ENCODE data around the gene CRACR2A.

The CRACR2A gene

DNA sequence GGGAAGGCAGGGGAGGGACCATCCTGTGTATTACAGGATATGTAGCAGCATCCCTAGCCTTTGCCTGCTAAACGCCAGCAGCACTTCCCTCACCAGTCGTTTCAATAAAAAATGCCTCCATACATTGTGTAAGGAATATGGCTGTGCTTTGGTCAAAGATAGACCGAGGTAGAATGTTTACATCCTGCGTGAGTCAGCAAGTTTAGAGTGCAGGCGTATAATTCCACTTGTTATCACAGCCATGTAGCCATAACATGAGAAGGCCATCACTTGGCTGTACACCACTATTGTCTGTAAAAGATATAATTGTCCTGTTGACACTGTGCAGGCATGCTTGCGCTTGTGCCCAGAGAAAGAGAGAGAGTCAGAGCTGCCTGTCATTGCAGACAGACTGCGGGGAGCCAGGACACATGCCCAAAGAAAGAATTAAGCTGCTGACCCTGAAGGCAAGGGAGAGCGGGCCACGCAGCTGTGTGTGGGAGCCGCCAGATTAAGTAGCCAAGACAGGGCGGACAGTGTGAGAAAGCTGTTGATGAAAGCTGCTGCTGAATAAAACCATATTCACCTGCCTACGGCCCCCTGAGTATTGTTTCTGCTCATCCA is 68.4 kb downstream of the CRACR2A start:
- no peak for DNase-seq (ENCODE audit: low read depth in 3 of 3)

DNA sequence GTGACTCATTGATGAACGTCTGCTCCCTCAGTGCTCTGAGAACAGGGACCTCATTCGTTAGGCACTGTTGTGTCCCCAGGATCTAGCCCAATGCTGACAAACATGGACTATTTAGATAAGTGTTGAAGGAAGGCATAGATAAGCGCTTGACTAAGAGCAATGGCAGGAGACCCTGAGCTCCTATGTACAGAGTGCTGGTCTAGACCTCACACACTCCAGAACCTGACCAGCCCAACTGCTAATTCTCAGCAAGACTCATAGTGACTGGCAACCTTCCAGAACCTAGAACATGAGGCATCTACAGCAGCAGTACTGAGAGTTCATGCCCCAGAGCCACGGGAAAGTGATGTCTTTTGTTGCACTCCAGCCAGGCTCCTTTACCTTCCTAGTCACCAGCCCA is 69.2 kb downstream of the CRACR2A start:
- no peak for DNase-seq (ENCODE audit: low read depth in 3 of 3)

DNA sequence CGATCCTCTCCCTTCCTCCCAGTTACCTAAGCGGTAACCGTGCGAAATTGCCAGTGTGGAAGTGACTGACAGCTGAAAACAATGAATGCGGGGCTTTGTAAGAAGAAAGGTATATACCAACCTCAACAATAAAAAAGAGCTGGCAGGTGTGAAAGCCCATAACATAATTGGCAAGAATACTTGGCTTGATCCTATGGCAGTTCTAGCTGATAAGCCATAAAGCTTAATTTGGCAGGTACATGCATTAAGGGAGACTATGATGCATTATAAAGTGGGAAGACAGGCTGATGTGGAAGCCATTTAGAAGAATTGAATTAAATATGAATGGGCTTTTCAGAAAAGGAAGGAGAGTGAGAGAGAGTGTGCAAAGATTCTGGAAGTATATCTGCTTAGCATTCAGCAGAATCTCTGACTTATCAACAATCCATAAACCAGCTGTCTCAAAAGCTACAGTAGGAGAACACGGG is 71.3 kb downstream of the CRACR2A start:
- DNase-seq (ENCODE audit: low read depth in 3 of 3) = no peak

DNA sequence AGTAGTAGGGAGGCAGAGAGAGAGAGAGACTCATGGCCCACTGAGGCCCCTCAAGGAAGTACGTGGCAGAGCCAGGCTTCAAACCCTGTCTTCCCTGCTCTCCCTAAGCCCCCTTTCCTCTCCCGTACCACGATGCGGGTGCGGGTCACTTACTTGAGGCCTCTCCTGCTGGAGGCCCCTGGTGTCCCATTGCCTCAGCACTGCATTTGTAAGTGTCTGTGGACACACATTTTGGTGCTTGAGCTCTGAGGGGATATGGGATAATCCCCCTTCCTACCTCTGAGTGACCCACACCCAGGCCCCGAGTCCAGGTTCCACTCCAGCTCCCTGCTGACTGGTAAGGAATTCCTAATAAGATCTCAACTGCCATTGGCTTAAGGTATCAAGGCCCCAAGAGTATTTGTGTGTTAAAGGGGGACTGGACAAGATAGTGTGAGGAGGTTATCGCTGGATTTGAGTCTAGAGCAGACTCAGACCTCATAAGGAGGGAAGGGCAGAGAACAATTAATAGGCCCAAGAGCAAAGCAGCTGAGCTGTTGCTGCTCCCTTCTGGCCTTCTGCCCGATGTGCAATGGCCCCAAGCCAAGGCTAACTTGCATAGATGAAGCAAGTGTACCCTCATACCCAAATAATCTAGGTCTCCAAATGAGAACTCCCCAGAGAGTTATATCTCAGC is 71.9 kb downstream of the CRACR2A start:
- no peak for DNase-seq (ENCODE audit: low read depth in 3 of 3)

DNA sequence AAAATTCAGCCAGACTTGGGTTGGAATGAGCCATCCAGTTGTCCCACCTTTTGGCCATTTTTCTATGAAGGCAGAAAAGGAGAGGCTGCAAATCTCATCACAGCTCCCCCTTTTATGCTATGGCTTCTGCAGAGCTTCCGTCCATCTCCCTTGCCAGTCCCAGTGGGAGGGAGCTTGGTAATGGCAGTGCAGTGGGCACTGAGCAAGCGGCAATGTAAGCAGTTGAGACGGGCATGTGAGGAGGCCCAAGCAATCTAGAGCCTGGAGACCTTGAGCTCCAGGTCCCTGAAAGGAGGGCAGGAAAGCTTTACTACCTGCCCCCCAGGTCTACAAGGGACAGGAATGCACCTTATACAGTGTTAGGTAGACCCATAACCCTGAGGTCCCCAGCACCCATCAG is 73.1 kb downstream of the CRACR2A start:
- DNase-seq (ENCODE audit: low read depth in 3 of 3) = no peak

DNA sequence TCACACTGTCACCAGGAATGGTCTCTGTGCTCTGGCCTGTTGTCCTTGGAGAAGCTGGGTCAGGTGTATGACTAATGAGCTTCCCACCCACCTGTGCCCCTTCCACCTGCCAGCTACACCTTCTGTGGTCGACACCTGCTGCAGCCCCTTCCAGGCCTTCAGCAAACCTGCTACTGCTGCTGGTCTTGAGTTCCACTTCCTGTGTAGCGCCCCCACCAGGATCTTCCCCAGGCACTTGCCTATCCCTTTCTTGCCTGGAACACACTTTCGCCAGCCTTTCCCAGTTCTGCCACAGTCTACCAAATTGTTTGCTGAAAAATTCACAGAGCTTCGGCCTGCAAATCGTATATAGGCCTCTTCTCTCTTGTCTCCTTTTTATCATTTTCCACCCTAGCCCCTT is 75.3 kb downstream of the CRACR2A start:
- no peak for DNase-seq (ENCODE audit: low read depth in 3 of 3)

DNA sequence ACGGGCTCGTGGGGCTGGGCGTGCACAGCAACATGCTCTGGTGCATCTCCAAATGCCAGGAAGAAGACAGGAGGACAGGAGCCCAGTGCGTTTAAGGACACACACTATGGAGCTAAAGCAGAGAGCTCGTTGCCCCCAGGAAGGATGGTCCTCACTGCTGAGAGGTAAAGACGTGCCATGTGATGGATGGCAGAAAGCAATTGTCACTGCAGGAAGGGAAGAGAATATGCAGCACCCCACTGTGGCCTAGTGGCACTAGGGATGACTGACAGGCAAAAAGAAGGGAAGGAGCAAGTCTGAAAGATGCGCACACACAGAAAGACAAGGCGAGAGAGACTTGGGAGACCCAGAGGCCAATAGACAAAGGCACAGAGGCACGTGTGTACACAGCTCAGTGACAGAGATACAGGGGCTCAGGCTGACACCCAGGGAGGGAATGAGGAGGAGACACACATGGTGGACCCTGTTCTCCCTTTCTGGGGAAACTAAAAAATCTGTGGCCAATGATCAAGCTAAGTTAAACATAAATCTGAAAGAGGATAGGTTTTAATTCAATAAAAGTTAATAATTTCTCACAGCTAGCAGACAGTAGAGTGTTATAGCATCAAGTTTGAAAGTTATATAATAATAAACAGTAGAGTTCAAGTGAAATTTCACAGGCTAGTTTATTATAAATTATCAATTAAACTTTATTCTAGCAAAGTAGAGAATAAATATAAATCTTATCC is 78.8 kb downstream of the CRACR2A start:
- no peak for DNase-seq (ENCODE audit: low read depth in 3 of 3)

DNA sequence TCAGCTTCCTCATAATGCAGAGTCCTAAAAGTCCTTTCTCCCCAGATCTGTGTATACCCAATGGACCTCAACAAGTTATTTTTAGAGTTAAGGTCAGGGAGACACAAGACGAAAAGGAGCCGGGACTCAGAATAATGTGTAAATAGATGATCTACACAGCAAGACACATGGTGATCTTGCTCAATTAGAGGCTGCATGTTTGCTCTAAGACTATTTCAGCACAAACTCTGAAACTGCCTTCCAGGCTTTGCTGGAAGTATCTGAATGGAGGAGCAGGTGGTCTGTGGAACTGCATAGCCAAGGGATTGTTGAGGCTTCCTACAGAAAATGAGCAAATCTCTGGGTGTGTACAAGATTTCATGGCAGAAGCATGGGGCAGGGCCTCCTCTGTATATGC is 80.8 kb downstream of the CRACR2A start:
- no peak for DNase-seq (ENCODE audit: low read depth in 3 of 3)

DNA sequence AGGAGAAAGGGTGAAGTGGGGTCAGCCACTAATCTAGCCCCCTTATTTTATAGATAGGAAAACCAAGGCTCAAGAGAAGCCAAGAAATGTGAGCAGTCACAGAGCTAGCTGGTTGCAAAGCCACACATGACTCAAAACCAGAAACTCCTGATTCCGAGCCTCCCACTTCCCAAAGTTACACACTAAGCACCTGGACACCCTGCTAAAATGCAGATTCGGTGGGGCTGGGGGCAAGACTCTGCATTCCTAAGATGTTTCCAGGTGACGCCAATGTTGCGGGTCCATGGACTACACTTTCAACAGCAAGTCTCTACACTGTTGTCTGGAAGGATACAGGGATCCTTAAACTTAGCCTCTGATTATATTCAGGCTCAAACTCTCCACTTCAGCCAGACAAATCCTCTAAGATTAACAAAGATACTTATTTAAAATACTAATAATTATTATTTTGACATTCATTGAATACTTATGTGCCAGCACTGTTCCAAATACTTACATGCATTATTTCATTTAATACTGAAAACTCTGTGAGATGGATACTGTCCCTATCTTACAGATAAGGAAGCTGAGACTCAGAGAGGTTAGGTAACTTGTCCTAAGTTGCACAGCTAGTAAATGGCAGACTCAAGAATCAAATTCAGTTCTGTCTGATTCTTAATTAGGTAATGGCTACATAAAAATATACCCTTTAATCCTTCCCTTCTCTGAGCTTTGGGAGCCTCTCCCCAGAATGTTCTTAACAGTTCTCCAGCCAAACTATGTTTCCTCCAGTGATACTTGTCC is 81.4 kb downstream of the CRACR2A start:
- no peak for DNase-seq (ENCODE audit: low read depth in 3 of 3)

DNA sequence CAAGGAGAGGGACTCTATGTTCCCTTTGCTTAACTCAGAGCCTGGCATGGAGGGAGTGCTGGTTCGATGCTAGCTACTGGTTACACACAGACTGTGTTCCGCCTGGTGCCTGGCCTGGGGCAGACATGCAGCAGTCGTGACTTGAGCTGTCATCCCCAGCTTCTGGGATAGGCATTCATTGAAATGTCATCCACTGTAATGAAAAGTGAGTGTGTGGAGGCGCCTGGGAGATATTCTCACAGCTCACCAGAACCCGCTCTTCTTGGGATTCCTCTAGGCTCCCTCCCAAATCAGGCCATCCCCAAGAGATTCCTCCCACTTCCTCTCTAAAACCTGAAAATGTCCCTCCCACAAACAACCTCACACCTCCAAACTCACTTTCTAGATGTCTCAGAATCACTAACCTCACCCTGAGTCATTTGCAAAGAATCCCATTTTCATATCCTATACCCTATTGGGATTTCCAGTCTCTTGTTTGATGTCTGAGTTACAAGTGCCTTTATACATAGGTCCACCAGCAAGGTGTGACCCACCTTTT is 82.8 kb downstream of the CRACR2A start:
- no peak for DNase-seq (ENCODE audit: low read depth in 3 of 3)

DNA sequence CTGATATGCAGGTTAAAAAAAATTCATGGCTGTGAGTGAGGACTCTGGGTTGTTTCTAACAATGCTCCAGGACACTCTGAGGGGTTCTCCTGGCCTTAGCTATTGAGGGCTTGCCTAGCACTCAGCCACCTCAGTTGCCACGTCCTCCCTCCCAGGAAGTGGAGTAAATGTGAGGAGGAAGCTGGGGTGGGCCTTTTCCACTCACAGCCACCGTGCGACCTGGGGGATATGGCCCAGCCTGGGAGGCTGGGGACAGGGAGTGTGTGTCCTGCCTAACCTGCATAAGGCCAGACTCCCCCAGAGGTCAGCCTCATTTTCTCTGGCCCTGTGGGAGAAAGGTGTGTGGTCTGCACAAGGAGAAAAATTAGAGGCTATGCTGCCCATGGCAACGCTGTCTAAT is 83.3 kb downstream of the CRACR2A start:
- DNase-seq (ENCODE audit: low read depth in 3 of 3) = no peak

DNA sequence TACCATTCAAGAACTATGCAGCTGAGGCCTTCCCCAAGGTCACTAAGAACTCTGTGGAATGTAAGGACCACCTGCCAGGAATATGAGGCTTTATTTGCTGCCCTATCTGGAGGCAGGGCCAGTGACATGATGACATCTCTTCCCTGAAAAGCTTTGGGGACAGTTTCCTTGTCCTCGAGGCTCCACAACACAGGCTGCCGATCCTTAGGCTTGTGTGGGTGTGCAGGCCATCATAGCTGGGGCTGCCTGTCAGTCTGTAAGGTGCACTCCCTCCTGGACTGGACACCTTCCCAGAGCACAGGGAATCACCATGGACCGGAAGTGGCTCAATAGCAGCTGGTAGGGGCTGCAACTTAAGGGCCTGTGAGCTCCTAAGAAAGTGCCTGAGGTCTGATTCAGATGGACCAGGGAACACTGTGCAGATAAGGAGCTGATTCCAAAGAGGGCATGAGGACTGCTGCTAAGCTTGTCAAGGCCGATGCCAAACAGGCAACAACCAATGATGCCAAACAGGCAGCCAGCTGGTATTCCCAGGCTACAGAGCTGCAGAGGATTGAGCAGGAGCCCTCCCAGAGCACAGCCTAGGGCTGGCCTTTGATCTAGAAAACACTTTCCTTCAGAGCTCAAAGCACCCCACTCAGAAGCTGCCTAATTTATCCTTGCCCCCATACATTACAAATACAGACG is 84.3 kb downstream of the CRACR2A start:
- DNase-seq (ENCODE audit: low read depth in 3 of 3) = no peak

DNA sequence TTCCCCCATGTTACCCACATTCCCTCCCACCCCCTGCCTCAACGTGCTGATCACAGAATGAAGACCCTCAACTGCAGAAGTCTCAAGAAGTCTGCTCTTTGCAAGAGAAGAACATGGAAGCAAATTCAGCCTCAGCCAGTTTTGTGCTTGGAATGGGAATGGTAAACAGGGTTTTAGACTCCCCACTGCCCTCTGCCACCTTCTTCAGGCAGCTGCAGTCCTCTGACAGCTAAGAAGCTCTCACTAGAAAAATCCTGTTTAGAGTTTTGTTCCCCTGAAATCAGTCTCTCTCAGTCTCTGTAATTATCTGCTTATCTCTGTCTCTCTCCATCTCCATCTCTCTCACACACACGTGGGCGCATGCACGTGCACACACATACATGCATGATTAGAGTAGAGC is 85.4 kb downstream of the CRACR2A start:
- no peak for DNase-seq (ENCODE audit: low read depth in 3 of 3)

DNA sequence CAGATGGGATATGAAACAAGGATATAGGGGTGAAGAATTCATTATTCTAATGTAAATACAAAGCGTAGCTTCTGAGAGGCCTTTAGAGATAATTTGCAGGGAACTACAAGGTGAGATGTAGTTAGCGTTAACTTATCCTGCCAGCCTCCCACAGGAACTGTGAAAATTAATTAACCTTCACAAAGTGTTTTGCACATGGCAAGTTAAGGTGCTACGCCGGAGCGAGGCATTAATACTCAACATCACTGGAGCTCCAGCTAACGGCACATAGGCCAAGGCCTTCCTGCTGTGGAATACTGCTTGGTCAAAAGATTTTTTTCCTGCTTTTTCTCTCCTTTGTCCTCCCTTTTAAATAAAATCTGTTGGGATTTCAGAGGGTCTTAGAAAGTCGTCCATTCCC is 86.5 kb downstream of the CRACR2A start:
- no peak for DNase-seq (ENCODE audit: low read depth in 3 of 3)

DNA sequence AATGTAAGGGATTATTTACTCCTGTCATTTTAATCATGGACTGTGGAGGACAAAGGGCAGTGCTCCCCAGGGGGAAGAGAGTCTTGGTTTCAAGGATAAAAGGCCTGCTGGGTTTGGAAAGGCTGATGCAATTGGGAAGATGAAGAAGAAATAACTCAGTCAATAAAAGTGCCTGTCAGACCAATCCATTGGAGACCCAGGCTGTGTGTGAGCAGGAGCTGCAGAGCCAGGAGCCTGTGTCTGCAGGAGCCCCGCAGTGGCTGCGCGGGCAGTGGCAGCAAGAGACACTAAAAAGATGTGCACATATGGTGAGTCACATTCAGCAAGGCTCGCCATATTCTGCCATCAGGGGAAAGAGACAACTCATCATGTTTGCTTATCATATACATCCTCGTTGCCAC is 90.4 kb downstream of the CRACR2A start:
- no peak for DNase-seq (ENCODE audit: low read depth in 3 of 3)

DNA sequence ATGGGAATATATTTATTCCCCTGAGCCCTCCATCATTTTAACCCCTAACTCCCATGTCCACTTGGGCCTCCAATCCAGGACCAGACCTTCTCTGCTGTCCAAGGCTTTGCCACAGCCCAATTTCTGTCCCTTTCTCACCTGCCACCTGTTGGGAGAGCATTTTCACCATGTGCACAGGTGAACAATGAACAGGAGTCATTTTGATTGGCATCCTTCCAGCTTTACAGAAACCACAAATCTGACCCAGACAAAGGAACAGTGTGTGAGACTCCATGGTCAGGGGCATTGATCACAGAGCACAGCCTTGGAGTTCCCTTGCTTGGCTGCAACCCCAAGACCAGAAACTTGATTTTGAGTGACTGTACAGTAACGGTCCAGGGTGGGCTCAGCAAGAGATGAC is 91.9 kb downstream of the CRACR2A start:
- DNase-seq (ENCODE audit: low read depth in 3 of 3) = no peak

DNA sequence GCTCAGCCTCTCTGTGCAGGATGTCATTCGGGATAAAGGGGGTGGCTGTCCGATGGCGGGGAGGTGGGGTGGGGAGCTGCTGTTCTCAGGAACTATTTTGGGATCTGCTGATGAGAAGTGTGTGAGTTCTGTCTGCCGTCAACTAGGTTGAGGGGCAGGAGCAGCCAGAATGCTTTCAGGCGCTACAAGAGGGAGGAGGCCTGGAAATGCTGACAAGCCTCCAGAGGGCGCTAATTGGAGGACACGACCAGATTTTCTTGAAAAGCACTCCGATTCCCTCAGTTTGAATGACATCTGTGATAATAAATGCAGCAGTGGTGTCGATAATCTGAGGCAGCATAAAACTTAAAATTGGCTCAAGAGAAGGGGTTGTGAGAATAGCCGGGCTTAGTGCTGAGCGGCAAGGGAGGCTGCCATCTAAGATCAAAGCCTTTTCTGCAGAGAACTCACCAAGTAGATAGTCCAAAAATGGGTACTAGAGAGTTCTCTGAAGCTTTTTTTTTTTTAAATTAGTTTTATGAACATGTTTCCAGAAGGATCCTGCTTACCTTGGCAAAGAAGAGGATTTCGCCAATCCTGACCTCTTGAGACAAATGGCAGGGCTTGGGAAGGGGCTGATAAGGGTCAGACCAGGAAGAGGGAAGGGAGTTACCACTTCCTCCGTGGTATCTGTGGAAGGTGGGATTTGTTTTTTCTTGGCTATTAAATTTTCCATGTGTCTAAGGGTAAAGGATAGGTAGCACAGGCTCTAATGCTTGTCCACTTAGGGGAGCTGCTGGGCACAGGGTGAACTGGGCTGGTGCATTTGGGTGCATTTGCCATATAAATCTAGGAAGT is 94.4 kb downstream of the CRACR2A start:
- peak in 1 of 3 donors; percentile 18 for DNase-seq (ENCODE audit: low read depth in 3 of 3)

DNA sequence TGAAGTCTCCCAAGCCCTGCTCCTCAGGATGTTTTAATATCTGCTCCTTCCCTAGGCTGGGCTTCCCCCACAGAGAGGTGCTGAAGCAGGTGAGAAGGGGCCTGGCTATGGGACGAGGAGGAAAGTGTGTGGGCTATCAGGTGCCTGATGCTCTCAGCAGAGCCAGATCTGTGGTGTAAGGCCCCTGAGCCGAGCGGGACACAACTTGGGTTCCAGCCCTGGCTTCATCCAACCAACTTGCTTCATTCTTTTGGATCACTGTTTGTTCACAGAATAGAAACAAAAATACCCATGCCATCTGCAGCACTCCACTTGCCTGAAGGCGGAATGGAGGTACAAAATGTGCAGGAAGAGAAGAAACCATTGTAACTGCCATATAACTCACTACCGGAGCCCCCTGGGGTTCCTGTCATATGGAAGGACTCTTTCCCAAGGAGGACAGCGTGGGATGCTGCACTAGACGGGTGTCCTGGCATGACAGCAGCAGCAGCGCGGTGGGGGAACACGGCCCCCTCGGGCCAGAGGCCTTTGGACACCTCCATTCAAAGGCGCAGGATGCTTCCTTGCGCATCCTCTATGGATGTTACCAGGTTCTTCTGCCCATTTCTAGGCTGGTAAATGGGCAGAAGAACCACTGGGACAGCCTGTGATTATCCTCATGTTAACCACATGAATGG is 95.8 kb downstream of the CRACR2A start:
- DNase-seq (ENCODE audit: low read depth in 3 of 3) = no peak

DNA sequence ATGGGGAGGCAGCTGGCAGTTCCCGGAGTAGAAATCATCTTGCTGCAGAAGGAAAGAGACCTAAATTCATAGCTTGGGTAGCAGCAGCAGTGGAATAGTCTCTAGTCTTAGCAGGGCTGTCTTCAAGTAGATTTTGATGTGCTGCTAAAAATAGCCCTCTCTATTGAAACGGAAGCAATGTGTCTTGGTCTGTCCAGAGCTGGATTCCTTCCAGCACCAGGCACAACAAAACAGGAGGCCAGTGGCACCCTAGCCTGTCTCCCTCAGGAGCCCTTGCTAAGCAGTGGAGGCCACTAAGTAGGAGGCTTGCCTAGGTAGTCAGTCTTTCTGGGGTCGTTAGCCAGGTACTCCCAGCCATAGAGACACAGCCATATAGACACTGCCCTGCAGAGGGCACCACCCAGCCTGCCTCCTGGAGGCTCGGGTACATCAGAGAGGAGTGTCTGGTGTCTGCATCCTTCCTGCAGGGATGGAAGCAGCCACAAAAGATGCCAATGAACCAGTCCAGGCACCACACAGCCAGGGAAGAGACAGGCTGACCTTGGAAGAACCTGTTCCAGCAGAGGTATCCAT is 97.5 kb downstream of the CRACR2A start:
- no peak for DNase-seq (ENCODE audit: low read depth in 3 of 3)
